Activated naive CD8-positive, alpha-beta T cell (primary cell): ENCODE results near the gene PTPN7.

ENCODE experiments used
- H3K27ac Mint-ChIP-seq: one replicate; pipeline ENCODE4 v1.8.0; 2021; ENCODE audit warnings: mixed read lengths
- H3K27me3 Mint-ChIP-seq: one replicate; pipeline ENCODE4 v1.8.0; 2021; ENCODE audit warnings: mixed read lengths
- H3K36me3 Mint-ChIP-seq: one replicate; pipeline ENCODE4 v1.8.0; 2021; ENCODE audit warnings: mixed read lengths
- H3K4me1 Mint-ChIP-seq: one replicate; pipeline ENCODE4 v1.8.0; 2021; ENCODE audit warnings: low read depth, mixed read lengths
- H3K4me3 Mint-ChIP-seq: one replicate; pipeline ENCODE4 v1.8.0; 2021; ENCODE audit warnings: mild to moderate bottlenecking, mixed read lengths
- H3K9me3 Mint-ChIP-seq: one replicate; pipeline ENCODE4 v1.8.0; 2021; ENCODE audit warnings: low read depth, mixed read lengths

The PTPN7 gene

GRCh38 chr1:202107321-202107761 lies 53.1 kb downstream of the PTPN7 start:
- H3K4me1 Mint-ChIP-seq, result no peaks in the 10 kb centered on the region
- peaks cover 2% of the 10 kb centered on the region for H3K36me3 Mint-ChIP-seq
- no peak overlapping the region for H3K4me3 Mint-ChIP-seq
- H3K27me3 Mint-ChIP-seq, result no peaks in the 10 kb centered on the region
- H3K27ac Mint-ChIP-seq, result no peak overlapping the region
- no peaks in the 10 kb centered on the region for H3K9me3 Mint-ChIP-seq

DNA sequence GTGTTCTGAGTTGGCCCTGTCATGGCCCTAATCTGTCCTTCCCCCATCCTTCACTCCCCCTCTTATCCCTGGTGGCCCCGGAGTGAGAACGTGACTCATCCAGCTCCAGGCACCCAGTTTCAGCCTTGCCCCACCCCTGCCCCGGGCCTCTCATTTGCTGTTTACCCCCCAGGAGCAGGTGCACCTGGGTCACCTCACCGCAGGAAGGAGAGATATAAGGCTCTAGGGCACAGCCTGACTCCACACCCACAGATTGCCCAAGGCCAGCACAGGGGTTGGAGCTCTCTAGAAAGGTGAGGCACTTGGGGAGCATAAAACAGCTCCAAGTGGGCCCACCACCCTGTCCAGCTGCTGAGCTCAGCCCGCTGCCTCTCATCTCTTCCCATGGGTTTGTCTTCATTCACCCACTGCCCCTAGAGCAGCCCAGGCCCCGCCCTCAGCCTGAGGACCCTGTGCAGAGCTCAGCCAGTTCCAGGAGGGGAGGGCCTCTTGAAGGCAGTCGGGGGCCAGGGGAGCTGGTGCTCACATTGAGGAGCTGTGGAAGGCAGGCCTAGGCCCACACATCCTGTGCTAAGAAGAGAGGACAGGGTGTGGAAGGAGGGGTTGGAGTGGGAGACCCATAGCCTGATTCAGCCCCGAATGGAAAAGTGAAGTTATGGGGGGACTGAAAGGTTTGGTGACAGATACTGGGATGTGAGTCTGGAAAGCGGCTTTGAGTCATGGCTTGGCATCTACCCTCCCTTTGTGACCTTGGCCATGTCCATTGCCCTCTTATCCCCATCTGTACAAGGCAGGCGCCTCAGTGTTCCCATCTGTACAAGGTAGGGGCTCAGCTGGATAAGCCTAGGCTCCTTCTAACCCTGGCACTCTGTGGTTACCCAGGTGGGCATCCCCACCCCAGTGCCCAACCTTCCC lies 53.8 kb downstream of the PTPN7 start:
- H3K27ac Mint-ChIP-seq, result no peak overlapping the region
- H3K9me3 Mint-ChIP-seq, result no peaks in the 10 kb centered on the region
- no peaks in the 10 kb centered on the region for H3K27me3 Mint-ChIP-seq
- no peak overlapping the region for H3K4me3 Mint-ChIP-seq
- H3K36me3 Mint-ChIP-seq, result peaks cover 2% of the 10 kb centered on the region
- H3K4me1 Mint-ChIP-seq, result no peaks in the 10 kb centered on the region

DNA sequence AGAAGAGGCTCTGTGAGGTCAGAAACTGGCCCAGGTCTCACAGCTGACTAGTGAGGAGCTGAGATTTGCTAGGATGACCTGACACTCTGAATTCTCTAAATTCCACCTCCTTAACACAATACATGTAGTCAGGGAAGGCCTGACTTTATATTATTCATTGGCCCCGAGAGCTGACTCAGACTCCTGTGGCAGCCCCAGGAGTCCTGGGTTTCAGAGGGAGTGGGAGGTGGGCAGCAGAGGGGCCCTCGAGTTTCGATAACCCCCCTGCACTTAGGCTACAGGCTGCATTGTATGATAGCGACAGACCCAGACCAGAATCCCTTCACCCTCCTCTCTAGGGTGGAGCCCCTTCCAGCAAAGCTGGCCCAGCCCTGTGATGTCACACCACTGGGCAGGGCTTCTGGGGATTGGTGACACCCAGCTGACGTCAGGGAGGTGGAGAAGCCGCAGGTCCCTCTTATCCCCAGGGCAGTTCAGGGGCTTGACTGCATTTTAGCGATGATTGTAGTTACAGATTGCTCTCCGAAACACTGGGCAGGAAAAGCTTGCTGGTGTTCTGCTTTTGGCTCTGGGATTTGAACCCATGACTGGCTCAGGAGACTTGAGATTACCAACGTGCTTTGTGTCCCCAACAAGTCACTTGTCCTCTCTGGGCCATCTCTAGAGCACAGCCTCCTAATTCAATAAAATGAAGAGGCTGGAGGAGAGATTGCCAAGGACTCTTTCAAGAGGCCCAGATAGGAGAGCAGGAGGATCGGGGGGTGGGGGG lies 54.6 kb downstream of the PTPN7 start:
- Mint-ChIP-seq H3K27me3 (no peaks in the 10 kb centered on the region), H3K4me3 (no peak overlapping the region), H3K9me3 (no peaks in the 10 kb centered on the region), H3K36me3 (peaks cover 2% of the 10 kb centered on the region), H3K27ac (no peak overlapping the region), H3K4me1 (no peaks in the 10 kb centered on the region)

GRCh38 chr1:202104073-202104472 lies 56.3 kb downstream of the PTPN7 start:
- Mint-ChIP-seq H3K27me3 (no peaks in the 10 kb centered on the region), H3K4me1 (no peaks in the 10 kb centered on the region), H3K9me3 (no peaks in the 10 kb centered on the region), H3K4me3 (no peak overlapping the region), H3K36me3 (peaks cover 2% of the 10 kb centered on the region), H3K27ac (no peak overlapping the region)

- H3K27ac Mint-ChIP-seq, result no peak overlapping the region
- H3K4me3 Mint-ChIP-seq, result no peak overlapping the region
- no peaks in the 10 kb centered on the region for H3K9me3 Mint-ChIP-seq
- peaks cover 2% of the 10 kb centered on the region for H3K36me3 Mint-ChIP-seq
- no peaks in the 10 kb centered on the region for H3K27me3 Mint-ChIP-seq
- no peaks in the 10 kb centered on the region for H3K4me1 Mint-ChIP-seq
Measured at GRCh38 chr1:202101184-202101583, 59.2 kb downstream of the PTPN7 start.
